EL (cell line): ENCODE results near the gene SIGLEC6.

Source experiments
- DNase-seq: peaks from one replicate; pipeline ENCODE4 v3.0.0-alpha.2; 2016

SIGLEC6 gene

DNA sequence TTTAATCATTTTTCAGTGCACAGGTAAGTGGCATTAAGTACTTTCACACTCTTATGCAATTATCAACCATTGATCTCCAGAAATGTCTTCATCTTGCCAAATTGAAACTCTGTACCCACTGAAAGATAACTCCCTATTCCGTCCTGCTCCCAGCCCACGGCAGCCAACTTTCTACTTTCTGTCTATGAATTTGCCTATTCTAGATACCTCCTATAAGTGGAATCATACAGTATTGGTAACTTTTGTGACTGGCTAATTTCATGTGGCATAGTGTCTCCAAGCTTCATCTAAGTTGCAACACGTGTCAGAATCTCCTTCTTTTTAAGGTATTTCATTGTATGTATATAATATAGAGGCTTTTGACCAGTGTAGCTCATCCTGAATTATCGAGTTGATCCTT lies 58.9 kb downstream of the SIGLEC6 start:
- DNase-seq: no peak

DNA sequence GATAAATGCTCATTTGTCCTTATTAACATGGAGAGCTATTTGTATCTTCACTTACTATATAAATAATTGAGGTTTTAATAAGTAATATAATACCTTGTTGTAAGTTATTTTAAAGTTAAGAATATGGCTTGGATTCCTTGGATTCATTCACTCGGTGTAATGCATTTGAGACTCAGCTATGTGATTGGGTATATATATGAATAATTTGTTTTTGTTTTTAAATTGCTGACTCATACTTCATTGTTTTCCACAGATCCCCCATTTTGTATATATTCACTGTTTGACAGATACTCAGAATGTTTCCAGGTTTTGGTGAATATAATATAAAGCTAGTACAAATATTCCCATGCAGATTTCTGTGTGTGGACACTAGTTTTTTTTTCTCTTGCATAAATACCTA lies 59.9 kb downstream of the SIGLEC6 start:
- no peak for DNase-seq

DNA sequence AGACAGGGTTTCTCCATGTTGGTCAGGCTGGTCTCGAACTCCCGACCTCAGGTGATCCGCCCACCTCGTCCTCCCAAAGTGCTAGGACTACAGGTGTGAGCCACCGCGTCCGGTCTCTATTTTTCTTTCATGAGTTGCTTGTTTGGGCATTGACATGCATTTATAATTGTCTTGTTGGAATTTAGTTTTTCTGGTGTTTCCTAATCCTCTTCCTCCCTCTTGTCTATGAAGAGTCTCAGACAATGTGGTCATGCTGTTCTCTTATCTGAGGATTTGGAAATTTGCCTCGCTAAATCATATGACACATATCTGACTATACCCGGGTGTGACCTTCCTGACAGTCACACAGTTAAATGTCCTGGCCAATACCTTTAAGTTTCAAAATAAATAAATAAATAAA lies 60.5 kb downstream of the SIGLEC6 start:
- no peak for DNase-seq

DNA sequence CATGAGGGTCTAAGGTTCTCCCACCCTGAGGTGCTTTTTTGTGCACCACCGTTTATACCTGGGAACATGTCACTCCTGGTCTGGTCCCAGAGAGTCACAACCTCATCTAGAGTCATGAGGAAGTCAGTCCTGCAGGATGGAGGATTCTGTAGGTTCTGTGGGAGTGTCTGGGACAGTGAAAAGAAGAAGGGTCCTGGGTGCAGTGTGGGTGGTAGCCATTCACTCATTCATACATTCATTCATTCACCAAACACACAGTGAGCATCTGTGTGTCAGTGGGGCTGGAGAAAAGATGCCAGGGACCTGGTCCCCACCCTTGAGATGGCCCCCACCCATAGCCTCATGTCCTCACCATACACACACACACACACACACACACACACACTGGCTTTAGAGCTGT lies 61.8 kb downstream of the SIGLEC6 start:
- no peak for DNase-seq

DNA sequence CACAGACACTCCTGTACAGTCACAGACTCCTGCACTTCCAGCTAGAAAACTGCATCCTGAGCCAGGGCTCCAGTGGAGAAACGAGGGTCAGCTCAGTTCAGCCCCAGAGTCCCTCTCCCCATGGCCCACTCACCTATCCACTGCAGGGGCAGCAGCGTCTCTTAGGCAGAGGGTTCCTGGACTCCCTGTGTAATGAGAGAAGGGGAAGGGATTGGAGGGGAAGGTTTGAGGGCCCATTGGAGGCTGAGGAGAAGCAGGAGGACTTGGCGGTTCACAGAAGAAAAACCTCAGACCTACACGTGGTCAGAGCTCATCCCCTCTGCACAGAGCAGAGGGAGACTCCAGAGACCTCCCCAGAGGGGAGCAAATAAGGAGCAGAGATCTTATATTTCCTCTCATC lies 62.3 kb downstream of the SIGLEC6 start:
- DNase-seq: no peak

DNA sequence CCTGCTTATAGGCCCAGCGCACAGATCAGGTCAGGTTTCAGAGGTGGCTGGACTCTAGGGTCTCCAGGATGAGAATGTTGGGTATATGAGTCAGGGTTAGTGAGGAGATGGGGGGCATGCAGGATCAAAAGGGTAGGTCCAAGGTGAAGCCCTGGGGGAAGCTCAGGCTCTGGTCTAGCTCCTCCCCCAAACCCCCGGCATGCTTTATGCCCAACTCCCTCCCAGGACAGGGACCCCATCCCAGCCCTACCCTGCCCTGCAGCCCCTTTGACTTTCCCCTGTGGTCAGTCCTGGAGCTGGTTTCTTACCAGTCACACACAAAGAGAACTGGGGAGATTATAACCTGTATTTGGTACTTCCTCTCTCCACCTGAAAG lies 62.9 kb downstream of the SIGLEC6 start:
- DNase-seq: no peak

DNA sequence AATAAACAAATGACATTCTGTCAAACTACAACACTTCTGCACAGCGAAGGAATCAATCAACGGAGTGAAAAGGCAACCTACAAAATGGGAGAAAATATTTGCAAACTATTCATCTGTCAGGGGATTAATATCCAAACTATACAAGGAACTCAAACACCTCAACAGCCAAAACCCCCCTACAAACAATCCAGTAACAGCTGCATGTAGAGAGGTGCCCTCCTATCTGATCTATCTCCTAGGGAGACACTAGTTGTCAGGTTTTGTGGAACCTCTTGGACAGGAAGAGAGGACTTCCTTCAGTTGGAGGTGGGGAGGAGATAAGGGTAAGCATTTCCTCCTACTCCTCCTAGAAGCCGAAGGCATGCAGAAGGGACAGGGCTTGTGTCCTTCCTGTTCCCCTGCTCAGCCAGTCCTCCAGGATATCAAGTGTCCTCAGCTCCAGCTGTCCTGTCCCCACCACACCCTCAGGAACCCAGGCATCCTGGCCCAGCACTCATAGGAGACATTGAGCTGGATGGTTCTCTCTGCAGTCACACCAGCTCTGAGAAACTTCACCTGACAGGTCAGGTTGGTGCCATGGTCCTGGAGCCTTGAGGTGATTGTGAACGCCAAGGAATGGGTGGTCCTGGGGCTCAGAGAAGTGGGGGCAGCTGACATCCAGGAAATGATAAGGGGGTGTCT lies 63.5 kb downstream of the SIGLEC6 start:
- DNase-seq: no peak
